Metanephros (tissue), 1 donor: ENCODE results near the gene WBP2. TPM values are rescaled to one million over a fixed set of nuclear protein-coding genes. Genes with fewer than 3 reads are reported as not detected.

Experiments
- total RNA-seq: library from RNA; depleted of rRNA; stranded (reverse); fragments of >200 nt; gene quantifications from one replicate; pipeline ENCODE4 v1.2.3, GENCODE V29; 2014

WBP2 gene
- 38.6 TPM for total RNA-seq

GRCh38 chr17:75855310-75856061 is at the start of gene WBP2:
Gene WBP2, minus strand, starts transcription at chr17:75855335. Its CDS starts 38 bp downstream, at chr17:75855297.

GRCh38 chr17:75896415-75897159 is 41.5 kb upstream of the WBP2 start, which contains the start of gene TRIM65:
Gene TRIM65, minus strand, starts transcription at chr17:75896951. Its CDS starts 14 bp downstream, at chr17:75896937.

GRCh38 chr17:75878174-75878998 is 23.3 kb upstream of the WBP2 start, which contains the start of gene TRIM47:
Gene TRIM47, minus strand, starts transcription at chr17:75878581. Its CDS starts 33 bp downstream, at chr17:75878548.

GRCh38 chr17:75843577-75844529 is 11.3 kb downstream of the WBP2 start, which contains the start of gene UNC13D:
Gene UNC13D, minus strand, starts transcription at chr17:75844404. Its CDS starts 67 bp downstream, at chr17:75844337.

Other genes starting within 250 kb of the WBP2 start
- gene SMIM5, start 221.9 kb downstream of the WBP2 start, total RNA-seq: 20.1 TPM
- gene RECQL5, start 188.2 kb downstream of the WBP2 start, total RNA-seq: 36.8 TPM
- gene SAP30BP, start 188.0 kb downstream of the WBP2 start, total RNA-seq: 38.3 TPM
- 9.5 TPM for gene ITGB4, start 133.9 kb downstream of the WBP2 start, total RNA-seq
- 31.0 TPM for gene GALK1, start 90.1 kb downstream of the WBP2 start, total RNA-seq
- 60.3 TPM for gene UNK, start 70.5 kb downstream of the WBP2 start, total RNA-seq
- gene UNC13D, start 10.9 kb downstream of the WBP2 start, total RNA-seq: 12.6 TPM
- gene TRIM47, start 23.2 kb upstream of the WBP2 start, total RNA-seq: 25.9 TPM
- gene TRIM65, start 41.6 kb upstream of the WBP2 start, total RNA-seq: 23.2 TPM
- 61.1 TPM for gene MRPL38, start 49.5 kb upstream of the WBP2 start, total RNA-seq
- gene FBF1, start 85.7 kb upstream of the WBP2 start, total RNA-seq: 16.5 TPM
- 56.1 TPM for gene ACOX1, start 123.8 kb upstream of the WBP2 start, total RNA-seq
- 24.6 TPM for gene TEN1, start 123.9 kb upstream of the WBP2 start, total RNA-seq
- 7.3 TPM for gene CDK3, start 145.5 kb upstream of the WBP2 start, total RNA-seq
- gene EVPL, start 172.0 kb upstream of the WBP2 start, total RNA-seq: 28.3 TPM
- 52.5 TPM for gene SRP68, start 217.2 kb upstream of the WBP2 start, total RNA-seq
- gene GALR2, start 219.4 kb upstream of the WBP2 start, total RNA-seq: 0.12 TPM
- not detected for gene ZACN, start 223.8 kb upstream of the WBP2 start, total RNA-seq
- 142 TPM for gene EXOC7, start 248.5 kb upstream of the WBP2 start, total RNA-seq